Neural progenitor cell (in vitro differentiated cells): ENCODE results near the gene SSBP2. TPM values are rescaled to one million over a fixed set of nuclear protein-coding genes. Genes with fewer than 3 reads are reported as not detected.
"Not testable (repeated sequence)": the region's sequence is repeated elsewhere in the genome, so short reads cannot be mapped to it uniquely, and the experiment has no call there.

Experiments
- DNase-seq: peaks from one replicate; pipeline ENCODE4 v3.0.0-alpha.2; 2016; ENCODE audit warnings: low spot score
- H2AFZ ChIP-seq: fragments of 200-600 bp; sonication (generic); replicated peaks from 2 replicates; pipeline ENCODE4 v1.6.1; 2016; ENCODE audit warnings: antibody characterized with exemption
- H3F3A ChIP-seq: fragments of 200-600 bp; sonication (generic); 2 replicates; pipeline ENCODE4 v1.6.1; 2016; ENCODE audit warnings: antibody characterized with exemption, low read depth
- H3K27ac ChIP-seq: fragments of 200-600 bp; sonication (generic); 2 replicates; pipeline ENCODE4 v1.5.1; 2016; ENCODE audit warnings: mild to moderate bottlenecking
- H3K27me3 ChIP-seq: fragments of 200-600 bp; sonication (generic); 2 replicates; pipeline ENCODE4 v1.6.1; 2016; ENCODE audit warnings: mild to moderate bottlenecking, moderate library complexity
- H3K36me3 ChIP-seq: fragments of 200-600 bp; sonication (generic); 2 replicates; pipeline ENCODE4 v1.5.1; 2016
- H3K4me1 ChIP-seq: fragments of 200-600 bp; sonication (generic); 2 replicates; pipeline ENCODE4 v1.6.1; 2016; ENCODE audit warnings: mixed run types
- H3K4me2 ChIP-seq: fragments of 200-600 bp; sonication (generic); 2 replicates; pipeline ENCODE4 v1.6.1; 2016
- H3K4me3 ChIP-seq: fragments of 200-600 bp; sonication (generic); 2 replicates; pipeline ENCODE4 v1.5.1; 2016
- H3K79me2 ChIP-seq: fragments of 200-600 bp; sonication (generic); 2 replicates; pipeline ENCODE4 v1.6.1; 2016; ENCODE audit warnings: low read depth
- H3K9ac ChIP-seq: fragments of 200-600 bp; sonication (generic); 2 replicates; pipeline ENCODE4 v1.6.1; 2016
- H3K9me3 ChIP-seq: fragments of 200-600 bp; sonication (generic); 2 replicates; pipeline ENCODE4 v1.5.1; 2016; ENCODE audit warnings: low read depth
- H4K20me1 ChIP-seq: fragments of 200-600 bp; sonication (generic); 2 replicates; pipeline ENCODE4 v1.6.1; 2016; ENCODE audit warnings: low read depth
- H3K27ac Mint-ChIP-seq: 3 replicates; pipeline ENCODE4 v1.8.0; 2021; ENCODE audit warnings: mixed read lengths
- H3K27me3 Mint-ChIP-seq: 2 replicates; pipeline ENCODE4 v1.8.0; 2022; ENCODE audit warnings: low read depth, mild to moderate bottlenecking, inconsistent platforms, moderate library complexity, mixed read lengths; ENCODE audit not compliant: insufficient read depth
- H3K36me3 Mint-ChIP-seq: 3 replicates; pipeline ENCODE4 v1.8.0; 2021; ENCODE audit warnings: mixed read lengths
- H3K4me1 Mint-ChIP-seq: 3 replicates; pipeline ENCODE4 v1.8.0; 2021; ENCODE audit warnings: mixed read lengths
- H3K4me3 Mint-ChIP-seq: 3 replicates; pipeline ENCODE4 v1.8.0; 2021; ENCODE audit warnings: mild to moderate bottlenecking, moderate library complexity, mixed read lengths
- H3K9me3 Mint-ChIP-seq: 3 replicates; pipeline ENCODE4 v1.8.0; 2020; ENCODE audit warnings: mixed read lengths
- CTCF ChIP-seq: fragments of 200-600 bp; sonication (generic); IDR thresholded peaks from 2 replicates; pipeline ENCODE4 v1.5.1; 2017; ENCODE audit warnings: antibody characterized with exemption, mild to moderate bottlenecking
- EZH2 ChIP-seq: fragments of 200-600 bp; sonication (generic); IDR thresholded peaks from 2 replicates; pipeline ENCODE4 v1.6.1; 2017; ENCODE audit warnings: antibody characterized with exemption, mild to moderate bottlenecking, moderate library complexity
- EZH2phosphoT487 ChIP-seq: fragments of 200-600 bp; sonication (generic); IDR thresholded peaks from 2 replicates; pipeline ENCODE4 v1.6.1; 2017; ENCODE audit warnings: antibody characterized with exemption
- total RNA-seq: library from RNA; depleted of rRNA; stranded (reverse); fragments of >200 nt; gene quantifications from 2 replicates; pipeline ENCODE4 v1.2.3, GENCODE V29; 2015; ENCODE audit warnings: low replicate concordance

Gene SSBP2
- total RNA-seq, 1 donor from 2014 or later = 175 TPM

GRCh38 chr5:81409896-81410295 lies 341.0 kb downstream of the SSBP2 start:
- Histone ChIP-seq H2AFZ (no peak overlapping the region), H3K27ac (no peak overlapping the region), H3K9ac (no peak overlapping the region), H4K20me1 (no peaks in the 10 kb centered on the region), H3K27me3 (no peaks in the 10 kb centered on the region), H3K79me2 (no peaks in the 10 kb centered on the region), H3K4me3 (no peak overlapping the region), H3F3A (peaks cover 36% of the 10 kb centered on the region), H3K9me3 (no peaks in the 10 kb centered on the region), H3K36me3 (no peaks in the 10 kb centered on the region), H3K4me1 (peaks cover 33% of the 10 kb centered on the region), H3K4me2 (no peak overlapping the region)
- Mint-ChIP-seq H3K27me3 (no peaks in the 10 kb centered on the region), H3K4me1 (peaks cover 12% of the 10 kb centered on the region), H3K9me3 (no peaks in the 10 kb centered on the region), H3K36me3 (peaks cover 2% of the 10 kb centered on the region), H3K27ac (no peak overlapping the region), H3K4me3 (no peak overlapping the region)
- DNase-seq = no peak
- TF ChIP-seq CTCF = no peak

- Histone ChIP-seq H3K79me2 (no peaks in the 10 kb centered on the region), H3K4me3 (no peak overlapping the region), H3K9me3 (no peaks in the 10 kb centered on the region), H2AFZ (no peak overlapping the region), H3K36me3 (no peaks in the 10 kb centered on the region), H3K4me1 (peaks cover 33% of the 10 kb centered on the region), H4K20me1 (no peaks in the 10 kb centered on the region), H3K27me3 (no peaks in the 10 kb centered on the region), H3K9ac (no peak overlapping the region), H3K4me2 (no peak overlapping the region), H3F3A (peaks cover 31% of the 10 kb centered on the region), H3K27ac (no peak overlapping the region)
- H3K27ac Mint-ChIP-seq = no peak overlapping the region
- no peak for TF ChIP-seq EZH2phosphoT487
- no peak for TF ChIP-seq EZH2
- no peak for TF ChIP-seq CTCF
- H3K9me3 Mint-ChIP-seq = no peaks in the 10 kb centered on the region
- peaks cover 12% of the 10 kb centered on the region for H3K4me1 Mint-ChIP-seq
- no peak overlapping the region for H3K4me3 Mint-ChIP-seq
- H3K27me3 Mint-ChIP-seq = no peaks in the 10 kb centered on the region
- peaks cover 2% of the 10 kb centered on the region for H3K36me3 Mint-ChIP-seq
- no peak for DNase-seq
These were observed 341.5 kb downstream of the SSBP2 start for GRCh38 chr5:81409361-81409760.

GRCh38 chr5:81408496-81408895 lies 342.4 kb downstream of the SSBP2 start:
- H3K4me3 Mint-ChIP-seq = no peak overlapping the region
- H3K36me3 Mint-ChIP-seq = peaks cover 2% of the 10 kb centered on the region
- no peak overlapping the region for H2AFZ ChIP-seq
- H3K27ac ChIP-seq = no peak overlapping the region
- H3K4me2 ChIP-seq = peak overlapping the region; percentile 12
- peaks cover 22% of the 10 kb centered on the region for H3F3A ChIP-seq
- no peaks in the 10 kb centered on the region for H3K9me3 ChIP-seq
- H3K4me3 ChIP-seq = no peak overlapping the region
- H3K9me3 Mint-ChIP-seq = no peaks in the 10 kb centered on the region
- no peaks in the 10 kb centered on the region for H3K27me3 ChIP-seq
- H3K27ac Mint-ChIP-seq = no peak overlapping the region
- no peak overlapping the region for H3K9ac ChIP-seq
- TF ChIP-seq EZH2 (no peak), EZH2phosphoT487 (no peak), CTCF (no peak)
- peaks cover 12% of the 10 kb centered on the region for H3K4me1 Mint-ChIP-seq
- no peak for DNase-seq
- peaks cover 33% of the 10 kb centered on the region for H3K4me1 ChIP-seq
- H3K27me3 Mint-ChIP-seq = no peaks in the 10 kb centered on the region
- H4K20me1 ChIP-seq = no peaks in the 10 kb centered on the region
- H3K36me3 ChIP-seq = no peaks in the 10 kb centered on the region
- H3K79me2 ChIP-seq = no peaks in the 10 kb centered on the region

GRCh38 chr5:81407811-81408210 lies 343.1 kb downstream of the SSBP2 start:
- not testable (repeated sequence) for H3K79me2 ChIP-seq, H3K27ac Mint-ChIP-seq, H2AFZ ChIP-seq, H3K4me3 Mint-ChIP-seq, H3K9me3 ChIP-seq, DNase-seq, H3K36me3 ChIP-seq, H3K27me3 ChIP-seq, H4K20me1 ChIP-seq, H3K27me3 Mint-ChIP-seq, H3K36me3 Mint-ChIP-seq, H3K4me3 ChIP-seq, H3K9ac ChIP-seq, H3K9me3 Mint-ChIP-seq, H3K27ac ChIP-seq
- H3K4me1 Mint-ChIP-seq = peaks cover 12% of the 10 kb centered on the region
- H3K4me2 ChIP-seq = peak overlapping the region; percentile 12
- H3K4me1 ChIP-seq = peaks cover 33% of the 10 kb centered on the region
- H3F3A ChIP-seq = peaks cover 21% of the 10 kb centered on the region
